MM.1S (cell line): ENCODE data around the gene CCDC148.

Experiments used
- DNase-seq: peaks from one replicate; pipeline ENCODE4 v3.0.0-alpha.2; 2015
- H2AFZ ChIP-seq: fragments of 300-600 bp; sonication (generic); 2 replicates; pipeline ENCODE4 v1.6.0; 2016; ENCODE audit warnings: antibody characterized with exemption, low read length
- H3F3A ChIP-seq: fragments of 300-600 bp; sonication (generic); 2 replicates; pipeline ENCODE4 v1.6.1; 2016; ENCODE audit warnings: mild to moderate bottlenecking, antibody characterized with exemption, low read length, moderate library complexity, mixed read lengths; ENCODE audit not compliant: insufficient read depth
- H3K27ac ChIP-seq: fragments of 300-600 bp; sonication (generic); 2 replicates; pipeline ENCODE4 v1.5.1; 2016; ENCODE audit warnings: mild to moderate bottlenecking, low read length
- H3K27me3 ChIP-seq: fragments of 300-600 bp; sonication (generic); replicated peaks from 2 replicates; pipeline ENCODE4 v1.6.0; 2016; ENCODE audit warnings: low read length; ENCODE audit not compliant: insufficient read depth
- H3K36me3 ChIP-seq: fragments of 300-600 bp; sonication (generic); replicated peaks from 2 replicates; pipeline ENCODE4 v1.6.1; 2016; ENCODE audit warnings: mild to moderate bottlenecking, low read length, mixed read lengths; ENCODE audit not compliant: insufficient read depth
- H3K4me1 ChIP-seq: fragments of 300-600 bp; sonication (generic); 2 replicates; pipeline ENCODE4 v1.6.1; 2016; ENCODE audit warnings: low read length, mixed read lengths
- H3K4me2 ChIP-seq: fragments of 300-600 bp; sonication (generic); 2 replicates; pipeline ENCODE4 v1.6.0; 2016; ENCODE audit warnings: low read depth, low read length
- H3K4me3 ChIP-seq: fragments of 300-600 bp; sonication (generic); 2 replicates; pipeline ENCODE4 v1.5.1; 2016; ENCODE audit warnings: low read length, mixed read lengths
- H3K79me2 ChIP-seq: fragments of 300-600 bp; sonication (generic); 2 replicates; pipeline ENCODE4 v1.6.1; 2016; ENCODE audit warnings: mixed run types, low read length, mixed read lengths
- H3K9ac ChIP-seq: fragments of 300-600 bp; sonication (generic); 2 replicates; pipeline ENCODE4 v1.6.1; 2016; ENCODE audit warnings: low read length, mixed read lengths
- H3K9me2 ChIP-seq: fragments of 300-600 bp; sonication (generic); replicated peaks from 2 replicates; pipeline ENCODE4 v1.6.1; 2016; ENCODE audit warnings: mild to moderate bottlenecking, low read length, mixed read lengths; ENCODE audit not compliant: insufficient read depth
- H3K9me3 ChIP-seq: fragments of 300-600 bp; sonication (generic); replicated peaks from 2 replicates; pipeline ENCODE4 v1.6.1; 2016; ENCODE audit warnings: mild to moderate bottlenecking, low read length, mixed read lengths; ENCODE audit not compliant: insufficient read depth
- H4K20me1 ChIP-seq: fragments of 300-600 bp; sonication (generic); 2 replicates; pipeline ENCODE4 v1.6.1; 2016; ENCODE audit warnings: mild to moderate bottlenecking, low read length, moderate library complexity, mixed read lengths; ENCODE audit not compliant: insufficient read depth
- CTCF ChIP-seq: fragments of 300-600 bp; sonication (generic); IDR thresholded peaks from 2 replicates; pipeline ENCODE4 v1.5.1; 2016; ENCODE audit warnings: antibody characterized with exemption, low read length, mixed read lengths
- EZH2 ChIP-seq: fragments of 300-600 bp; sonication (generic); optimal IDR thresholded peaks from 2 replicates; pipeline ENCODE3; 2017; ENCODE audit warnings: low read depth, mild to moderate bottlenecking, antibody characterized with exemption, low read length, mixed read lengths
- EZH2phosphoT487 ChIP-seq: fragments of 300-600 bp; sonication (generic); IDR thresholded peaks from 2 replicates; pipeline ENCODE4 v1.6.1; 2018; ENCODE audit warnings: antibody characterized with exemption, low read length

CCDC148 gene

GRCh38 chr2:158187908-158188307 lies 268.6 kb downstream of the CCDC148 start:
- Histone ChIP-seq H2AFZ (no peak overlapping the region), H3K9me2 (no peaks in the 10 kb centered on the region), H3K4me2 (no peak overlapping the region), H4K20me1 (no peaks in the 10 kb centered on the region), H3K4me3 (no peak overlapping the region), H3K9me3 (no peaks in the 10 kb centered on the region), H3F3A (peaks cover 18% of the 10 kb centered on the region), H3K27me3 (peaks cover 11% of the 10 kb centered on the region), H3K4me1 (peaks cover 22% of the 10 kb centered on the region), H3K79me2 (no peaks in the 10 kb centered on the region), H3K27ac (no peak overlapping the region), H3K36me3 (no peaks in the 10 kb centered on the region), H3K9ac (no peak overlapping the region)
- DNase-seq, result no peak
- no peak for TF ChIP-seq EZH2
- no peak for TF ChIP-seq EZH2phosphoT487

GRCh38 chr2:158184556-158185343 lies 271.8 kb downstream of the CCDC148 start:
- no peaks in the 10 kb centered on the region for H3K9me3 ChIP-seq
- peaks cover 8% of the 10 kb centered on the region for H3K4me1 ChIP-seq
- no peaks in the 10 kb centered on the region for H3K36me3 ChIP-seq
- no peak overlapping the region for H3K27ac ChIP-seq
- TF ChIP-seq CTCF (no peak), EZH2 (no peak), EZH2phosphoT487 (no peak)
- H4K20me1 ChIP-seq, result no peaks in the 10 kb centered on the region
- H3K4me2 ChIP-seq, result no peak overlapping the region
- DNase-seq, result no peak
- no peak overlapping the region for H3K4me3 ChIP-seq
- H3K79me2 ChIP-seq, result no peaks in the 10 kb centered on the region
- no peaks in the 10 kb centered on the region for H3K9me2 ChIP-seq
- H2AFZ ChIP-seq, result no peak overlapping the region
- H3K9ac ChIP-seq, result no peak overlapping the region
- no peaks in the 10 kb centered on the region for H3K27me3 ChIP-seq
- H3F3A ChIP-seq, result no peaks in the 10 kb centered on the region

GRCh38 chr2:158184001-158184400 lies 272.6 kb downstream of the CCDC148 start:
- no peak overlapping the region for H2AFZ ChIP-seq
- no peaks in the 10 kb centered on the region for H3K79me2 ChIP-seq
- H3K9me2 ChIP-seq, result no peaks in the 10 kb centered on the region
- TF ChIP-seq CTCF (no peak), EZH2phosphoT487 (no peak), EZH2 (no peak)
- no peaks in the 10 kb centered on the region for H3F3A ChIP-seq
- peaks cover under 1% of the 10 kb centered on the region; the same call in 1 of the 2 replicates for H3K4me1 ChIP-seq
- H3K27me3 ChIP-seq, result no peaks in the 10 kb centered on the region
- H3K4me2 ChIP-seq, result no peak overlapping the region
- no peaks in the 10 kb centered on the region for H3K36me3 ChIP-seq
- H3K9me3 ChIP-seq, result no peaks in the 10 kb centered on the region
- H3K27ac ChIP-seq, result no peak overlapping the region
- DNase-seq, result no peak
- no peaks in the 10 kb centered on the region for H4K20me1 ChIP-seq
- H3K9ac ChIP-seq, result no peak overlapping the region
- H3K4me3 ChIP-seq, result no peak overlapping the region

- H3K79me2 ChIP-seq, result no peaks in the 10 kb centered on the region
- H2AFZ ChIP-seq, result no peak overlapping the region
- H3K9me3 ChIP-seq, result no peaks in the 10 kb centered on the region
- no peaks in the 10 kb centered on the region for H3K36me3 ChIP-seq
- DNase-seq, result no peak
- H3K4me3 ChIP-seq, result no peak overlapping the region
- no peak overlapping the region for H3K9ac ChIP-seq
- H3K9me2 ChIP-seq, result no peaks in the 10 kb centered on the region
- no peaks in the 10 kb centered on the region for H3F3A ChIP-seq
- no peaks in the 10 kb centered on the region for H3K27me3 ChIP-seq
- H3K27ac ChIP-seq, result no peak overlapping the region
- H3K4me2 ChIP-seq, result no peak overlapping the region
- H3K4me1 ChIP-seq, result no peaks in the 10 kb centered on the region
- H4K20me1 ChIP-seq, result no peaks in the 10 kb centered on the region
- TF ChIP-seq CTCF (no peak), EZH2phosphoT487 (no peak), EZH2 (no peak)
These were observed 273.8 kb downstream of the CCDC148 start for GRCh38 chr2:158182676-158183295.
